Peyer's patch (tissue), 4 donors: ENCODE results near the gene PDE1C.

Source experiments
- POLR2A ChIP-seq, 2 donors: fragments of 450-650 bp; IDR thresholded peaks; one replicate each; pipeline ENCODE4 v1.5.1; 2017; ENCODE audit warnings: antibody characterized with exemption in 2 of 2, mild to moderate bottlenecking in 2 of 2, moderate library complexity in 2 of 2
- TF ChIP-seq, protein P1 (sequence below), 6 experiments: fragments of 450-650 bp in 4 of 6; fragments of 200-600 bp in 2 of 6; sonication (generic) in 1 of 6; IDR thresholded peaks; one replicate each; pipeline ENCODE4 v1.5.1; 2017 to 2019; ENCODE audit warnings: antibody characterized with exemption in 6 of 6, mild to moderate bottlenecking in 3 of 6, moderate library complexity in 1 of 6

GRCh38 chr7:31764462-31764861 is 305.7 kb downstream of the PDE1C start:
- TF ChIP-seq, protein P1, sequence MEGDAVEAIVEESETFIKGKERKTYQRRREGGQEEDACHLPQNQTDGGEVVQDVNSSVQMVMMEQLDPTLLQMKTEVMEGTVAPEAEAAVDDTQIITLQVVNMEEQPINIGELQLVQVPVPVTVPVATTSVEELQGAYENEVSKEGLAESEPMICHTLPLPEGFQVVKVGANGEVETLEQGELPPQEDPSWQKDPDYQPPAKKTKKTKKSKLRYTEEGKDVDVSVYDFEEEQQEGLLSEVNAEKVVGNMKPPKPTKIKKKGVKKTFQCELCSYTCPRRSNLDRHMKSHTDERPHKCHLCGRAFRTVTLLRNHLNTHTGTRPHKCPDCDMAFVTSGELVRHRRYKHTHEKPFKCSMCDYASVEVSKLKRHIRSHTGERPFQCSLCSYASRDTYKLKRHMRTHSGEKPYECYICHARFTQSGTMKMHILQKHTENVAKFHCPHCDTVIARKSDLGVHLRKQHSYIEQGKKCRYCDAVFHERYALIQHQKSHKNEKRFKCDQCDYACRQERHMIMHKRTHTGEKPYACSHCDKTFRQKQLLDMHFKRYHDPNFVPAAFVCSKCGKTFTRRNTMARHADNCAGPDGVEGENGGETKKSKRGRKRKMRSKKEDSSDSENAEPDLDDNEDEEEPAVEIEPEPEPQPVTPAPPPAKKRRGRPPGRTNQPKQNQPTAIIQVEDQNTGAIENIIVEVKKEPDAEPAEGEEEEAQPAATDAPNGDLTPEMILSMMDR (IDR thresholded peaks at IDR 0.05) = no peak
- no peak for TF ChIP-seq POLR2A (IDR thresholded peaks at IDR 0.05)
